Stimulated activated CD4-positive, alpha-beta T cell treated with anti-CD3 and anti-CD28 coated beads, TNF-alpha, amount 100 ng/mL, for 48 hours (primary cell): ENCODE results near the gene CLMN.

ENCODE experiments used
- DNase-seq, 3 donors: peaks; one replicate each; pipeline ENCODE4 v3.0.0-alpha.2; 2020; ENCODE audit warnings: low read depth in 3 of 3

CLMN gene

GRCh38 chr14:95344536-95344935 is 24.8 kb upstream of the CLMN start:
- no peak for DNase-seq

DNA sequence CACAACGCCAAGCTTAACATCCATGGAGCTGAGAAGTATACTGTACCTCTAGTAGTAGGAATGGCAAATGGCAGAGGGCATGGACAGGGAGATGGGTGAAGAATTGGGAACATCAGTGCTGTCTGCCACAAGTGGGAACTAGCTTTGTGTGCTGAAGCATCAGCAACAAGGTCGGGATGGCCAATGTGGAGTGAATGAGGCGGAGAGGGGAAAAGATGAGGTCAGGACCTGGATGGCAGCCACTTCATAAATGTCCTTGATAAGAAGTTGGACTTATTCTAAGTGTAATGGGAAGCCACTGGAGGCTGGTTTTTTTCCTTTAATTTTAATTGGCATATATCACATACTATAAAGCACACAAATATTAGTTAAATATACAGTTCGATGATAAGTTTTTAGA is 21.9 kb upstream of the CLMN start:
- no peak for DNase-seq

DNA sequence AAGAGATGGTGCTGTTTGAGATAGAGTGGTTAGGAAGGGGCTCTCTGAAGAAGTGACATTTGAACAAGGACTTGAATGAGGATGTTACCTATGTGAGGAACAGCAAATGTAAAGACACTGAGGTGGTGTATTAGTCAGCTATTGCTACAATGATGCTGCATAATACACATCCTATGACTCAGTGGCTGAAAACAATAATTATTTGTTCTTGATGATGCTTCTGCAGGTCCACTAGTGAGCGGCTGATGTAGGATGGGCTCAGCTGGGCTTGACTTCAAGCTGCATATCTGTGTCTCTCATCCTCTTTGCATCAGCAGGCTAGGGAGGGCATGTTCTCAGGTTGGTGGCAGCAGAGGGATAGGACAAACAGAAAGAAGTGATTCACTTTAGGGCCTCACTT is 21.4 kb upstream of the CLMN start:
- DNase-seq: no peak

- no peak for DNase-seq
These were observed 20.5 kb upstream of the CLMN start for GRCh38 chr14:95340201-95340697.

GRCh38 chr14:95339301-95339865 is 19.7 kb upstream of the CLMN start:
- DNase-seq: no peak

GRCh38 chr14:95338436-95338835 is 18.7 kb upstream of the CLMN start:
- DNase-seq: no peak

GRCh38 chr14:95337041-95337595 is 17.4 kb upstream of the CLMN start:
- DNase-seq: no peak

- no peak for DNase-seq
These were observed 16.6 kb upstream of the CLMN start for GRCh38 chr14:95336192-95336760.

DNA sequence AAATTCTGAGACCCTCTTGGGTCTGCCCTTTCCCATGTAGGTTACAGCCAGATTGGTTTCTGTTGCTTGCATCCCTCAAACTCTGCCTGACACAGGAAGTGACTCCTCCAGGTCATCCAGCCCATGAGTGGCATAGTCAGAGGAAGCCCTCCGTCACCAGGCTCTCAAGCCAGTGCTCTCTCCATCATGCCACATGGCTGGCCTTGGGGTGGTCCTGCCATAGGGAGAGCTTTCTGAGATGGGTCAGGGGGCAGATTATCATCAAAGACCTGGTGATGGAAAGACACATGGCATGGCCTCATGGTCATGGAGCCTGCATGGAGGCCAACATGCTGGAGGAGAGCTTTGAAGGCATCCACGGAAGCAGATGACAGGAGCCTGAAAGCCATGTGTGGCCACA is 15.4 kb upstream of the CLMN start:
- DNase-seq: no peak

GRCh38 chr14:95334044-95334443 is 14.3 kb upstream of the CLMN start:
- DNase-seq: no peak

- no peak for DNase-seq
These were observed 12.9 kb upstream of the CLMN start for GRCh38 chr14:95332641-95333040.

- DNase-seq: no peak
These were observed 12.2 kb upstream of the CLMN start for GRCh38 chr14:95331708-95332408.

GRCh38 chr14:95330591-95331370 is 11.1 kb upstream of the CLMN start:
- no peak for DNase-seq

DNA sequence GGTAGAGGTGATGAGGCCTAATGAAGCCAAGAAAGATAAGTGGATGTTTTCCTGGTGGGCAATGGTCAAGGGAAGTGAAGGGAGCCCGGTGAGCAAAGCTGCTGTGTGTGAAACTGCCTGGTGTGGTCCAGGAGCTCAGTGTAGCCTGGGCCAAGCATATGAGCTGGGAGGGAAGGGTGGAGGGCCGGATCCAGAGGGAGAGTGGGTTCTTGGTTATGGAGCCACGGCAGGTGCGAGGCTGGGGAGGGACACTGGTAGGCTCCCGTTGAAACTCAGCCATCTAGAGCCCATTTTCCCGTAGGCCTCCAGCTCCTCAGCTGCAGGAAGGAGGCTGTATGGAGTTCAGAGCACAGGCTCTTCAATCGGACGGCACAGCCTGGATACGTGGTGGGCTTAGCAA is 10.2 kb upstream of the CLMN start:
- no peak for DNase-seq

- no peak for DNase-seq
These were observed 9.2 kb upstream of the CLMN start for GRCh38 chr14:95328729-95329503.

- DNase-seq: no peak
These were observed 8.1 kb upstream of the CLMN start for GRCh38 chr14:95327558-95328374.

DNA sequence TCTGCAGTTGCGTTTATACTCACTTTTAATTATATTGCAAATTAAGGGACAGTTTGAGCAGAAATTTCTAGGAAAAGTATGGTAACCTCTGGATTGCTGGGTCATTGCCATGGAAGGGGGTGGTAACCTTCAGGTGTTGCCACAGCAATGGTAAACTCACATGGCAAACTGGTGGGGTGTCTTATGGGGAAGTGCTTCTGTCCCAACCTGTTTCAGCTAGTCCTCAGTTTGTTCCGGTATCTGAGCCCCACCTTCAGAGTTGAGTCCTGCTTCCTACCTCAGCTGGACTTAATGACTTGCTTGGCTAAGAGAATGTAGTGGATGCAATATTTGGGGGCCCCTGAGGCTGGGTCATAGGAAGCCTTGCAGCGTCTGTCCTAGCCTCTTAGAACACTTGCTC is 7.3 kb upstream of the CLMN start:
- DNase-seq: no peak

DNA sequence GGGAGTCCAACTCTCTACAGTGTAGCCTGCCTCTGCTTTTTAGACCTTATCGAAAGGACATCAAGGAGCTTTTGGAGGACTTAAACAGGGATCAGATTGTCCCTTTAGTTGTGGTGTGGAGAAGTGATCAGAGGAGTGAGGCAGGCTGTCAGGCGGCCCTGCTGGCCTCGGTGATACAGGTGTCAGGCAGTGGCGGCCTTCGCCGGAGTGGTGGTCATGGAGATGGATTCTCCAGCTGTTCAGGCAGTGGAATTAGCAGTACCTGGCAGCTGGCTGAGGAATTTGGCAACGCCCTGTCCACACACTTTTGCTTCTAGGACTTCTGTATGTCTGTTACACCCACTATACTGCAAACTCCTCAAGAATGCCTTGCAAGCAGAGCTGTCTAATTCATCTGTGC is 4.2 kb upstream of the CLMN start:
- DNase-seq: no peak

- DNase-seq: no peak
These were observed 3.7 kb upstream of the CLMN start for GRCh38 chr14:95323361-95323760.

GRCh38 chr14:95322651-95323050 is 2.9 kb upstream of the CLMN start:
- DNase-seq: no peak
